Activated T-helper 2 cell treated with anti-CD3 and anti-CD28 coated beads, Interferon-gamma antibody, Interleukin-2, Interleukin-4, amounts not matched to agents 10 μg/mL and 5 μg/mL and 100 μg/mL, durations not matched to agents 14 hours and 24 hours and 36 hours (primary cell): ENCODE measurements around the gene SLC12A9. TPM values are rescaled to one million over a fixed set of nuclear protein-coding genes. Genes with fewer than 3 reads are reported as not detected.
A peak's percentile ranks its signal among the peaks of the same experiment; 100 is the strongest.

Source experiments
- DNase-seq: peaks from one replicate; pipeline ENCODE4 v3.0.0; 2021; ENCODE audit warnings: low spot score
- H3K27ac Mint-ChIP-seq: one replicate; pipeline ENCODE4 v1.8.0; 2021; ENCODE audit warnings: mixed read lengths
- H3K27me3 Mint-ChIP-seq: one replicate; pipeline ENCODE4 v1.8.0; 2021; ENCODE audit warnings: low read depth, mixed read lengths
- H3K36me3 Mint-ChIP-seq: one replicate; pipeline ENCODE4 v1.8.0; 2021; ENCODE audit warnings: low read depth, mixed read lengths
- H3K4me1 Mint-ChIP-seq: one replicate; pipeline ENCODE4 v1.8.0; 2021; ENCODE audit warnings: low read depth, mixed read lengths
- H3K4me3 Mint-ChIP-seq: one replicate; pipeline ENCODE4 v1.8.0; 2021; ENCODE audit warnings: low read depth, mild to moderate bottlenecking, moderate library complexity, mixed read lengths
- H3K9me3 Mint-ChIP-seq: one replicate; pipeline ENCODE4 v1.8.0; 2021; ENCODE audit warnings: mixed read lengths
- intact Hi-C: fragments of 100-400 bp; cut with micrococcal nuclease; formaldehyde crosslinking; loops from one replicate; pipeline ENCODE4 v1.15.1; 2023
- total RNA-seq: library from RNA; stranded (reverse); gene quantifications from 2 replicates; pipeline ENCODE4 v1.2.3, GENCODE V29; 2022

Gene SLC12A9
- total RNA-seq, 1 donor from 2014 or later = 31.6 TPM

- Mint-ChIP-seq H3K4me3 (peak overlapping the region; percentile 96), H3K36me3 (peaks cover 68% of the 10 kb centered on the region), H3K27me3 (no peaks in the 10 kb centered on the region), H3K9me3 (no peaks in the 10 kb centered on the region), H3K4me1 (peaks cover 25% of the 10 kb centered on the region), H3K27ac (peak overlapping the region; percentile 94)
- intact Hi-C loops = loop anchor here (10.0 kb wide), 1 partner anchor 289 kb away; the partner anchor contains the start of genes FBXO24 and LRCH4
- DNase-seq = no peak
These were observed 21.2 kb downstream of the SLC12A9 start for GRCh38 chr7:100873599-100874299.

DNA sequence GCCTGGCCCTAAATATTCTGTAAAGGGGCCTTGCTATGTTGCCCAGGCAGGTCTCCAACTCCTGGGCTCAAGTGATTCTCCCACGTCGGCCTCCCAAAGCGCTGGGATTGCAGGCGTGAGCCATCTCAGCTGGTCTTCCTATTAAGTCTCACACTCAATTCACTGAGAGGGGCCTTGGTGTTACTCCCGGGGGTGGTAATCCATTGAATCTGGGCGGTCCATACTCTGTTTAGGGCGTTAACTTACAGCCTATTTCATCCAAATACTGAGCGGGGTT, 21.7 kb downstream of the SLC12A9 start:
- H3K4me1 Mint-ChIP-seq = peaks cover 27% of the 10 kb centered on the region
- H3K27me3 Mint-ChIP-seq = no peaks in the 10 kb centered on the region
- peaks cover 72% of the 10 kb centered on the region for H3K36me3 Mint-ChIP-seq
- no peak for DNase-seq
- intact Hi-C loops = loop anchor here (10.0 kb wide), 1 partner anchor 289 kb away; the partner anchor contains the start of genes FBXO24 and LRCH4
- H3K4me3 Mint-ChIP-seq = peak overlapping the region; percentile 96
- H3K9me3 Mint-ChIP-seq = no peaks in the 10 kb centered on the region
- peak overlapping the region; percentile 94 for H3K27ac Mint-ChIP-seq

DNA sequence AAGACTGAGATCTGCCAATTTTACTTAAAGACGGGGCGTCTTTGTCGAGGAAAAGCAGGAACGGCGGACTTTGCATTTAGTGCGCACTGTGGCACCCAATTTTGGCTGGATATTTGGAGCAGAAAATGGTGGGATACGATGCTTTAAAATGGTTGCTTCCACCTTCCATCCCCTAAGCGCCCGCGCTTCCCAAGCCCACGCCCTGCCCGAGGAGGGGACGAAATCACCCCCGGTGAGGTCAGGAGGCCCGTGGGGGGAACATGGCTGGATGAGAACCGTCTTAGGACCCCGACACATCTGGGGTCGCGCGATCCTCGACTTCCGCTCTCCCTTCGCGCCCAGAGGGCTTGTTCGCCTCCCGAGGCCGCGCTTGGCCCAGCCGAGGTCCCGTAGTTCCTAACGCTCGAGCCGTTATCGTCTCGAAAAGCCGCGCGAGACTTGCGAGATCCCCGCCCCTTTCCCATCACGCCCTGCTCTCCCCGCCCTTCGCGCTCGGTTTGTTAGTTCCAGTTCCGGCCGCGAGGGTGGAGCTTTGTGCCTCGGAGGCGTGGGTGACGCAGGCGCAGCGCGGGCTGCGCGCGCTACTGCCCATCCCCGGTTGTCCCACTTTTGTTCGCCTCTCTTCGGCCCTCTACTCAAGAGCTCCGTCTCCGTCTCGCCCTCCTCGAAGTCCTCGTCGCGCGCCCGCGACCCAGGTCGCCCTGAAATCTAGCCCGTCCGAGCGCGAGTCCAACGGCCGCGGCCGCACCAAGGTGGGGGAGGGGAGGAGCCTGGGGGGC, 22.3 kb downstream of the SLC12A9 start, which contains the start of gene SRRT:
Gene SRRT (plus strand): TSS at position 527 of the 779 bp plus-strand sequence. CDS start 488 bp downstream, outside the sequence.
- H3K36me3 Mint-ChIP-seq = peaks cover 77% of the 10 kb centered on the region
- intact Hi-C loops = loop anchor here (1.0 to 10.0 kb wide), 3 partner anchors 13 to 290 kb away; partner anchors contain the start of genes FBXO24 and LRCH4
- H3K27me3 Mint-ChIP-seq = no peaks in the 10 kb centered on the region
- H3K4me3 Mint-ChIP-seq = peak within 1 kb of the TSS; percentile 96
- peak; percentile 98 for DNase-seq
- peak within 1 kb of the TSS; percentile 94 for H3K27ac Mint-ChIP-seq
- no peaks in the 10 kb centered on the region for H3K9me3 Mint-ChIP-seq
- peaks cover 28% of the 10 kb centered on the region for H3K4me1 Mint-ChIP-seq

- no peak for DNase-seq
- Mint-ChIP-seq H3K27me3 (no peaks in the 10 kb centered on the region), H3K4me1 (peaks cover 31% of the 10 kb centered on the region), H3K9me3 (no peaks in the 10 kb centered on the region), H3K27ac (peak overlapping the region; percentile 94), H3K36me3 (peaks cover 82% of the 10 kb centered on the region), H3K4me3 (peak overlapping the region; percentile 96)
- intact Hi-C loops = loop anchor here (1.0 to 10.0 kb wide), 3 partner anchors 12 to 291 kb away; partner anchors contain the start of genes FBXO24 and LRCH4
These were observed 22.8 kb downstream of the SLC12A9 start for GRCh38 chr7:100875356-100875751.

DNA sequence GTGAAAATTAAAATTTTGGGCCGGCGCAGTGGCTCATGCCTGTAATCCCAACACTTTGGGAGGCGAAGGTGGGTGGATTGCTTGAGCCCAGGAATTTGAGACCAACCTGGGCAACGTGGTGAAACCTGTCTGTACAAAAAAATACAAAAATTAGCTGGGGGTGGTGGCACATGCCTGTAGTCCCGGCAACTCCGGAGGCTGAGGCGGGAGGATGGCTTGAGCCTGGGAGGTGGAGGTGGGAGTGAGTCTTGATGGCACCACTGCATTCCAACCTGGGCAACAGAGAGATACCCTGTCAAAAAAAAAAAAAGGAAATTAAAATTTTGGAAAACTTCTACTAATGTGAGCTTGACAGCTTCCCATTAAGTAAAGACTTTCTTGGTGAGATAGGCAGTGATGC, 25.5 kb downstream of the SLC12A9 start:
- Mint-ChIP-seq H3K4me1 (peaks cover 37% of the 10 kb centered on the region), H3K9me3 (no peaks in the 10 kb centered on the region), H3K27me3 (no peaks in the 10 kb centered on the region), H3K36me3 (peaks cover 90% of the 10 kb centered on the region), H3K4me3 (peak overlapping the region; percentile 8), H3K27ac (peak overlapping the region; percentile 12)
- intact Hi-C loops = loop anchor here (10.0 kb wide), 1 partner anchor 293 kb away; the partner anchor contains the start of genes FBXO24 and LRCH4
- DNase-seq = no peak

GRCh38 chr7:100878685-100879084, 26.2 kb downstream of the SLC12A9 start:
- H3K27me3 Mint-ChIP-seq = no peaks in the 10 kb centered on the region
- intact Hi-C loops = loop anchor here (10.0 kb wide), 1 partner anchor 294 kb away; the partner anchor contains the start of genes FBXO24 and LRCH4
- no peak for DNase-seq
- H3K9me3 Mint-ChIP-seq = no peaks in the 10 kb centered on the region
- no peak overlapping the region for H3K27ac Mint-ChIP-seq
- H3K36me3 Mint-ChIP-seq = peaks cover 91% of the 10 kb centered on the region
- H3K4me1 Mint-ChIP-seq = peaks cover 40% of the 10 kb centered on the region
- H3K4me3 Mint-ChIP-seq = peak overlapping the region; percentile 51

DNA sequence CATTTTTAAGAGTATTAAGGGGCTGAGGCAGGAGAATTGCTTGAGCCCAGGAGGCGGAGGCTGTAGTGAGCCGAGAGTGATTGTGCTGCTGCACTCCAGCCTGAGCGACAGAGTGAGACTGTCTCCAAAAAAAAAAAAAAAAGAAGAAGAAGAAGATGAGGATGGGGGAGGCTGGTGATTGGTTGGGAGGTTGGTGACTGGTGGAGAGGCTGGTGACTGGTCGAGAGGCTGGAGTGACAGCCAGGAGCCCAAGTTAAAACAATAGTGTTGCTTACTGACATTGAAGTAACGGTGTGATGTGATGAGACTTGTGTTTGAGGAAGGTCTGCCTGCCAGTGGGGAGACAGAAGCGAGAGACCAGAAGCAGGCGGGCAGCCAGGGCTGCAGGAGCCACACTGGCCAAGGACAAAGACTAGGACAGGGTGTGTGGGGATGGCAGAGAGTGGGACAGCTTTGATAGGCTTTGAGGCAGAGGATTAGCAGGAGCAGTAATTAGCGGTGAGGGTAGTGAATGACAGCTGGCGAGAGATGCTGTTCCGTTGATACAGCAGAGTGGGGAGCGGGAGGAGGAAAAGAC, 27.3 kb downstream of the SLC12A9 start:
- H3K9me3 Mint-ChIP-seq = no peaks in the 10 kb centered on the region
- H3K27me3 Mint-ChIP-seq = no peaks in the 10 kb centered on the region
- no peak overlapping the region for H3K27ac Mint-ChIP-seq
- intact Hi-C loops = loop anchor here (10.0 kb wide), 1 partner anchor 295 kb away; the partner anchor contains the start of genes FBXO24 and LRCH4
- no peak overlapping the region for H3K4me3 Mint-ChIP-seq
- H3K4me1 Mint-ChIP-seq = peaks cover 36% of the 10 kb centered on the region
- peaks cover 91% of the 10 kb centered on the region for H3K36me3 Mint-ChIP-seq
- no peak for DNase-seq

DNA sequence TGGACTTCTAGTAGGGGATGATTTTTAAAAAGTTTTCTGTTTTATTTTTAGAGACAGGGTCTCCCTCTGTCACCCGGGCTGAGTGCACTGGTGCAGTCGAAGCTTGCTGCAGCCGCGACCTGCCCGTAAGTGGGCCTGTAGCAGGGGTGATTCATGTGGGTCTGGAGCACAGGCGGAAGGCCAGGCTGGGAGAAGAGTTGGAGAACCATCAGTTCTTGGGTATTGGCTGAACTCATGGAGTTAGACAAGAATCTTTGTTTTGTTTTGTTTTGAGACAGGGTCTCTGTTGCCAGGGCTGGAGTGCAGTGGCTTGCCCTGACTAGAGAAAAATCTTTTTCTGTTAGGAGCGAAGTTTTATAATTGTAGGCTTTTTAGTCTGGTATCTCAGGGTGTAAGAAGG, 28.1 kb downstream of the SLC12A9 start:
- intact Hi-C loops = no loop called here
- DNase-seq = no peak
- no peaks in the 10 kb centered on the region for H3K27me3 Mint-ChIP-seq
- no peak overlapping the region for H3K4me3 Mint-ChIP-seq
- peaks cover 39% of the 10 kb centered on the region for H3K4me1 Mint-ChIP-seq
- no peaks in the 10 kb centered on the region for H3K9me3 Mint-ChIP-seq
- peaks cover 92% of the 10 kb centered on the region for H3K36me3 Mint-ChIP-seq
- no peak overlapping the region for H3K27ac Mint-ChIP-seq

DNA sequence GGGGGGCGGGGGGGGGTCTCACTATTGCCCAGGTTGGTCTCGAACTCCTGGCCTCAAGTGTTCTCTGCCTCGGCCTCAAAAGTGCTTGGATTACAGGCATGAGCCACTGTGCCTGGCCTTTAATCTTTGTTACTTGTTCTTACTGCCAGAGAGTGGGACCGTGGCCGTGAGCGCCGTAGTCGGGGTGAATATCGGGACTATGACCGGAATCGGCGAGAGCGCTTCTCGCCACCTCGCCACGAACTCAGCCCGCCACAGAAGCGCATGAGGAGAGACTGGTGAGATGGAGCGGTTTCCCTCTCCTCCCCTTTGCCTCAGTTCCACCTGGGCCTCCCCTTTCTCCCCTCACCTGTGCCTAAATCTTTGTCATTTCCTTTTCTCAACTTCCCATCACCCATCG, 28.6 kb downstream of the SLC12A9 start:
- no peak overlapping the region for H3K27ac Mint-ChIP-seq
- no peaks in the 10 kb centered on the region for H3K27me3 Mint-ChIP-seq
- no peaks in the 10 kb centered on the region for H3K9me3 Mint-ChIP-seq
- intact Hi-C loops = no loop called here
- no peak for DNase-seq
- no peak overlapping the region for H3K4me3 Mint-ChIP-seq
- H3K36me3 Mint-ChIP-seq = peaks cover 92% of the 10 kb centered on the region
- H3K4me1 Mint-ChIP-seq = peaks cover 40% of the 10 kb centered on the region

GRCh38 chr7:100882201-100882600, 29.7 kb downstream of the SLC12A9 start:
- Mint-ChIP-seq H3K4me1 (peaks cover 40% of the 10 kb centered on the region), H3K27me3 (no peaks in the 10 kb centered on the region), H3K36me3 (peaks cover 94% of the 10 kb centered on the region), H3K4me3 (no peak overlapping the region), H3K27ac (no peak overlapping the region), H3K9me3 (no peaks in the 10 kb centered on the region)
- DNase-seq = no peak
- intact Hi-C loops = no loop called here

- Mint-ChIP-seq H3K9me3 (no peaks in the 10 kb centered on the region), H3K27ac (peak overlapping the region; percentile 6), H3K27me3 (no peaks in the 10 kb centered on the region), H3K36me3 (peaks cover 97% of the 10 kb centered on the region), H3K4me3 (no peak overlapping the region), H3K4me1 (peaks cover 47% of the 10 kb centered on the region)
- intact Hi-C loops = no loop called here
- DNase-seq = no peak
These were observed 30.4 kb downstream of the SLC12A9 start for GRCh38 chr7:100882785-100883526.
